Inflammatory macrophage treated with lipopolysaccharide for 4 hours (primary cell): Measurements from ENCODE around the gene ZNF112.
"Not testable (repeated sequence)": the region's sequence is repeated elsewhere in the genome, so short reads cannot be mapped to it uniquely, and the experiment has no call there.

Source experiments
- DNase-seq: peaks from one replicate; pipeline ENCODE4 v3.0.0-alpha.2; 2020

ZNF112 gene

DNA sequence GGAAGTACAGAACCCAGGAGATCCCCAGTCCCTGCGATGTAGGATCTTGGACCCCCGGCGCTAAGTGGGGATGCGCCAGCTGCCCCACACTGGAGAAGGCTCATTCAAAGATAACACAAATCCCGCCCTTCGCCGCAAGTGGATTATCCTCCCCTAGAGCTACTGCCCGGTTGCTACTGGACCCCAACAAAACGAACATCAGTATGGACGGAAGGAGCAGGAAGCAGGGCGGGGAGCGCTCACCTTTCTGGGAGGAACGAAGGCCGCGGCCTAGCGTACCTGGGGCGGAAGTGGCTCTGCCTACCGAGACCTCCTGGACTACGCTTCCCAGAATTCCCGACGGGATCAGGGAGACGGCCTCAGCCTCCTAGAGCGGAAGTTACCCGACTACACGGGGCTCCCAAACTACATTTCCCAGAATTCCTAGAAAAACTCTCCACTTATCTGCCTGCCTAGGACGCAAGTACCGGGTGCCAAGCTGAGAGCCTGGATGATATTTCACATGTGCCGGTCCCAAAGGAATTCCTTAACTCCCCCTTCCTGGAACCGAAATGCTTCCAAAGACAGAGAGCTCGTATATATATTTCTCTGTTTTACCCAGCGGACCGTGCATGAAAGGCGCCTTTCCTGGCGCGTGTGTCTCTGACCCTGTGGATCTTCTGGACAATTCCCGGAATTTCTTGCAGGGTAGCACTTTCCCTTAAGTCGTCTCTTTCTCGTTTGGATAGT lies at the start of gene ZNF112:
ZNF112 (minus strand) TSS at position 298 of the 729 bp plus-strand sequence. CDS start 16,141 bp downstream, outside the sequence.
- DNase-seq = peak; percentile 84

DNA sequence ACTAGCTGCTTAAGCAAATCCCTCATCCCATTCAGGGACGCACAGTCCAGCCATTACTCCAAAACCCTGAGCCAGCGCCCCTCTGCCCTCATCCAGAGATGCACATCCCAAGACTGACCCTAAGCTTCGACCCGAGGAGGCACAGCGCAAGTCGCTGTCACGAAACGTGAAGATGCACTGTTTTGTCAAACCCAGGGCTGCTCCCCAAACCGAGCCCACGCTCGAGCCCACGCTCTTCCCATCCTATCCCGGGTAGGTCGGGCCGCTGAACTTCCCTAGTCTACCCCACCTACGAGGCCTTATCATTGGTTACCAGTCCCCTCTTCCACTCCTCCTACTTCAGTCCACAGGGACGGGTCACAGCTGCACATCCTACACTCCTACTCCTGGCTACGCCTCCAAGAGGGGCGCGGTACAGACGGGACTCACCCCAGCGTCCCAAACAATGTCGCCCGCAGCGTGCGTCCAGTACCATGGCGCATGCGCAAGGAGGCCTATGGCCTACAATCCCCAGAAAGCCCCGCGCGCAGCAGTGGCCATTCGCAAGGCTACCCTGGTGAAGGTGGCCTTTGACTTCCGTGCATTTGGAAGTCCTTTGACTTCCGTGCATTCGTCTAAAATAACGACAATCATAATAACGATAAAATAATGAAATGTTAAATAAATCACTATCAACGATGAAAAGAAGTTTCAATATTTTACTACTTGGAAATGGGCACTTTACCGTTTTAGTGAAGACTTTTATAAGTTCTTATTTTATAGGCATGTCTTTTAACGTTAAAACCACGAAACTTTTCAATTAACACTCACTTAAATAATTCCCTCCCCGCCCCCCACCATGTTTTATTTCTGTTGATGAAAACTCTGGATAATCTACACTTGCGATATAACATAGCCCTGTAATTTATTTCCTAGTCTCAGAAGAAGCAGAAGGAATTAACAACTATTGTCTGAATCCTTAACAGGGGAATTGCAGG lies 44.9 kb upstream of the ZNF112 start, which contains the start of gene ZNF285:
ZNF285 (minus strand) TSS at position 470 of the 977 bp plus-strand sequence. CDS start 4,395 bp downstream, outside the sequence.
- peak; percentile 91 for DNase-seq

DNA sequence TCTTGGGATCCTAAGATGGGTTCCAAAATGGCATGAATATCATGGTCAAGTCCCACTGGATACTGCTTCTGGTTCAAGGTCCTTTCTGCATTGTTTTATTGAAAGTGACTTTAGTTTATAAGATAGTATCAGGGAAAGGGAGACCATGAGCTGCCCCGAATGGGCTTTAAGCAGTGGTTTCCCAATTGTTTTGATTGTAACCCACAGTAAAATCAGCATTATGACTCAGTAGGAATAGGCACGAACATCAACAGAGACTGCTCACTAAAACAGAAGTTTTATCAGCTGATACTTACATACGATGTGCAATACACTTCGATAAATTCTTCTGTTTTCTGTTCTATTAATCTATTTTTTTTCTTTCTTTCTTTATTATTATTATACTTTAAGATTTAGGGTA lies 32.8 kb upstream of the ZNF112 start:
- not testable (repeated sequence) for DNase-seq

DNA sequence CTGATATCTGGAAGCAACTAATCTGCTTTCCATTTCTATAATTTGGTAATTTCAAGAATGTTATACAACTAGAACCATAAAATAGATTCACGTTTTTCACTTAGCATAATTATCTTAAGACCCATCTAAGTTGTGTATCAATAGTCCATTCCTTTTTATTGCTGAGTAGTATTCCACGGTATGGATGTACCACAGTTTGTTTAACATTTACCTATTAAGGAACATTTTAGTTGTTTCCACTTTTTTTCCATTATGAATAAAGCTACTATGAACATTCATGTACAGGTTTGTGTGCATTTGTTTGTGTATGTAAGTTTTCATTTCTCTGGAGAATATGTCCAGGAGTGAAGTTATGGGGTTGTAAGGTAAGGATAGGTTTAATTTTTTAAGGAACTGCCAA lies 18.3 kb upstream of the ZNF112 start:
- DNase-seq = no peak

DNA sequence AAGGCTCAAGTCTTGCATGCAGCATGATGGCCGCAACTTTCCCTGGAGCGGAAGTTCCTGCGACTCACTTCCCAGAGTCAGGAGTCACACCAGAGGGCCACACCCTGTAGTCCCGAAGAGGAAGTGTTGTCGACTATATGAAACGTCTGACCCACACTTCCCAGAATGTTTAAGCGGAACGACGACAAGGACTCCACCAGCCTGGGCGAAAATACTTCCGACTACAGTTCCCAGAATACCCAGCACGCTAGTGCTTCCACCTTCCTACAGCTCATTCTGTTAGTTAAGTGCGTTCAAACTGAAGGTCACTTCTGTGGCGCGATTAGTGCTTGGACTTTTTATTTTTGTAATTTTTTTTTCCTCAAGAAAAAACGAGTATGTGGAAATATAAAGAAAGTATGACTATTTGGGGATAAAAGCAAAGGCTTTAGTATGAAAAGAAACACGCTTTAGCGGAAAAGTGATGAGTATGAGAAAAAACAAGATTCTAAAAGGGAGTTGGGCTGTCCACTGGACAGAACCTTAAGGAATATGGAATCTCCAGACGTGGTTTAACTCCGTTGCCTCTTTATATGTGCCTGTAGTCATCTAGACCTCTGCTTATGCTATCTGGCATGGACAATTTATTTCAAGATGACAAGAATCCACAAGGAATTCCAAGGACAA lies 15.5 kb upstream of the ZNF112 start:
- DNase-seq = no peak

DNA sequence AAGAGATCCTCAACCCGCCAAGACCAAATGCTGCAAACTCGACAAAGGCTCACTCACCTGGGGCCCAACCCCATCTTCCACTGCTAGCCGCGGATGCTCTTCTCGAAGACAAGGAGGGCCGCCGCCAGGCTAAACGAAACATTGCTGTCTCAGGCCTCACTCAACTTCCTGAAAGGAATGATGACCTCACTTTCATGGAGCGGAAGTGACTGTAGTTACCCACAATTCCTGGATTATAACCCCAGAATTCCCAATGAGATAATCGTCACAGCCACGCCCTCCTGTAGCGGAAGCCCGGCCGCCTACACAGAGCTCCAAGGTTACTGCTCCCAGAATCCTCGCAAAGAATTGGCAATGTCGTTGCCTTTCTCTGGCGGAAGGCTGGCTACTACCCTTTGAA lies 10.5 kb upstream of the ZNF112 start:
- DNase-seq = no peak

DNA sequence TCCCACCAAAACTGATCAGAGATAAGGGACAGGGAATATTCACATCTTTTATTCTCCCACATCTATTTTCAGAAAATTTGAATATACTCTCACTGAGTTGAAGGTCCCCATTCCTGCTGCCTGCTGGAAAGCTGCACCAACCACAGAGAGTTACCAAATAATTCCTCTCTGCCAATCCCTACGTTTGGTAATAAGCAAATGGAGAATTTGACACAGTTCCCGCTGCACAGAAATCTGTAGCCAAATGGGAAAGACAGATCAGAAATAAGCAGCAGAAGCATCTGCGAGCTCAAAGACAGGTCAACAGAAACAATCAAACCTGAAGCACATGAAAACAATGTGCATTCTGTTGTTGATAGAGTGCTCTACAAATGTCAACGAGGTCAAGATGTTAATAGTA lies 9.9 kb downstream of the ZNF112 start:
- DNase-seq = no peak

DNA sequence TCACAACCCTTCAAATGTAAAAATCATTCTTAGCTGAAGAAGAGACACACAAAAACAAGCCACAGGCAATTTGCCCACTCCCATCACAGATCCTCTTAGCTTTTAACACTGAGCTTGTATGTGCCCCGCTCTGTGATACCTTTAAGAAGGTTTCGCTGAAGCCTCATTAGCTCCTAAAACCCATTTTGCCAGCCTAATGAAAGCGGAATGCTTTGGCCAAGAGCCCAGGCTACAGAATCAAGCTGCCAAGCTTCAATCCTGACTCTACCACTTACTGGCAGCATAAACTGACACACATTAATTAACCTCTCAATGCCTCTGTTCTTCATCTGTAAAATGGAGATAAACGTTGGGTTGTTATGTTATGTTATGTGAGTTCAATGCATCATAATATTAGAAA lies 10.5 kb downstream of the ZNF112 start:
- DNase-seq = no peak

DNA sequence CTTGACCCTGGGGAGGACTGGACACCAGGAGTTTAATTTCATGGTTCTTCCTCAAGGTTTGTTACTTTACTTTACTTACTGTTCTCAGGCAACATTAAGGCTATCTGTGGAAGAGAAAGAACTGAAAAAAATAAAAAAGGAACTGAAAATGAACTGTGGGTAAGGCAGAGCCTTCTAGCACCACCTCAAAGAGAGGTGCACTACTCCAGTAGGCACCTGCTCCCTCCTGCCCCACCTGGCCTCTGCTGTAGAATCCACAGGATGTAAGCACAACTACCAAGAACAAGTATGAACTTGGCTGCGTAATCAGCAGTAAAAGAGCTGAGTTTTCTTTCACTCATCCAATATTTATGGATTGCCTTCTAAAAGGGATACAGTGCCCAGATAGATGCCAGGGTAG lies 12.2 kb downstream of the ZNF112 start:
- DNase-seq = no peak

DNA sequence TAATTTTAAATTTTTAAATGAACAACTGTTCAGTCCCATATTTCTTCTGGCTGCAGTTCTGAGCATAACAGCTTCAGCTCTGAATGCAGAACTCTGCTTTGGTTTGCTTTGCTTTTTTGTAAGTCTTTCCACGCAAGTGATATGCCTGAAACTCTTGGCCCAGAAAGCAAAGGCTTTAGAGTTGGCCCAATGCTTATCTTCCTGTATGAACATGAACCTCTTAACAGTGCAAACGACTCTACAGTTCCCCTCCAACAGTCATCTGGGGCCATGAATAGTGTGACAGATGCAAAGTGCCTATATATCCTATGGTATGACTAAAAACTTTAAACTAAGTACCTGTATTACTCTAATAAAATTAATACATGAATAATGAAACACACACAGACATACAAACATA lies 14.7 kb downstream of the ZNF112 start:
- no peak for DNase-seq

DNA sequence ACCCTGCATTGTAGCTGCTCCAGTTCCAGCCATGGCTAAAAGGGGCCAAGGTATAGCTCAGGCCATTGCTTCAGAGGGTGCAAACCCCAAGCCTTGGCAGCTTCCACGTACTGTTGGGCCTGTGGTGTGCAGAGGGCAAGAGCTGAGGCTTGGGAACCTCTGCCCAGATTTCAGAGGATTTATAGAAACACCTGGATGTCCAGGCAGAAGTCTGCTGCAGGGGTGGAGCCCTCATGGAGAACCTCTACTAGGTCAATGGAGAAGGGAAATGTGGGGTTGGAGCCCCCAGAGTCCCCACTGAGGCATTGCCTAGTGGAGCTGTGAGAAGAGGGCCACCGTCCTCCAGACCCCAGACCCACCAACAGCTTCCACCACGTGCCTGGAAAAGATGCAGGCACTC lies 21.8 kb downstream of the ZNF112 start:
- DNase-seq = not testable (repeated sequence)

DNA sequence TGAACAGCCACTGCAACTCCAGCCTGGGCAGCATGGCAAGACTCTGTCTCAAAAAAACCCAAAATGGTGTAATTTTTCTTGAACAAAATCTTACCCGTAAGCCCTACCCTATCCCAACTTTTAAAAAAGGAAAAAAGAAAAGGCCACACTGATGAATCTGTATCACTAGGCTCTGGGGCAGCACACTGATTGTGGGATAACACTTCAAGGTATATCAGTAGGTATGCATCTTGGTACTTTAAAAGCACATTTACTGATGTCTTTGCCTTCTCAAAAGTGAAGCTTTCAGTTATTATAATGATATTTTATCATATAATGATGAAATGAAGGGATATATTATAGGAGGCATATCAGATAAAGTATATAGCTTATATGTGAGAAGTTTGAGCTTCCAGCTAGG lies 24.3 kb downstream of the ZNF112 start:
- no peak for DNase-seq

DNA sequence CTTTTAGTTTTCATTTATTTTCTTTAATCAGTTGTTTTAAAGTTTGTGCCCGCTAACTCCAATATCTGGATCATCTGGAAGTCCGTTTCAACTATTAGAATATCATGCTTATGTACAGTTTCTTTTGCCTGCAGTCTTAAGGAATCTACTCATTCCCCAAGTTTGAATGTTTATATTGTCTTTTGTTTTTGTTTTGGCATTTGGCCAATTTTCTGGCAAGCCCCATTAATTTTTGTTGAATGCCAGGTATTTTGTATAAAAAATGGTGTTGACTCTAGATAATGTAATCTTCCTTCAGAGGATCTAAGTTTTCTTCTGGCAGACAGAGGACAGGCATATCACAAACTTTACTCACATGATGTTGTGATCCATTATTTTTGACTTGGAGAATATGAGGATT lies 40.6 kb downstream of the ZNF112 start:
- DNase-seq = no peak

DNA sequence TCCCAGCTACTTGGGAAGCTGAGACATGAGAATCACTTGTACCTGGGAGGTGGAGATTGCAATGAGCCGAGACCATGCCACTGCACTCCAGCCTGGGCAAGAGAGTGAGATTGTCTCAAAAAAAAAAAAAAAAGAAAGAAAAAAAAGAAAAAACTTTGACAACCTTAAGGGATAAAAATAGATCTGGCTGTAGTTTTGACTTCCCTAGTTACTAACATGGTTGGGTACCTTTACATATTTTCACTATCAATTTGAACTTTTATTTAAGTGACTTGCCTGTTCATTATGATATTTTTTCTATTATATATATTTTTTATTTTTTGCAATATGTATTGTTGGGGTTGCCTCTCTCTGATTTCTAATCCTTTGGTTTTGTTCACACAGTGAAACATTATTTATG lies 43.2 kb downstream of the ZNF112 start:
- DNase-seq = no peak

DNA sequence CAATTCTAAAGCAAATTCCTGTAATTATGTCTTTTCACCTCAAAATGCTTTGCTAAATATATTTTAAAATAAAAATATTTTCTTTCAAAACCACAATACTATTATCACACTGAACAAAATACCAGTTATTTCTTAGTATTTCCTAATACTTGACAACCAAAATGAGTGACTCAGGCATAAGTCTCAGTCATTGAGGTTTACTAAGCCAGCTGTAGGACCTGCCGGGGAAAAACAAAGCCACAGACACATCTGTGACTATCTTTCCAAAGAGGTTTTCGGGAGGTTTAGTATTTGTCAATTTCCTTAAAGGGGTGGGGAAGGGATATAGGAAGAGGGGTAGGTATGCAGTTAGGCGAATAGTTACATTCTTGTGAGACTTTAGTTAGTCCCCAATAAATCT lies 48.5 kb downstream of the ZNF112 start:
- no peak for DNase-seq

DNA sequence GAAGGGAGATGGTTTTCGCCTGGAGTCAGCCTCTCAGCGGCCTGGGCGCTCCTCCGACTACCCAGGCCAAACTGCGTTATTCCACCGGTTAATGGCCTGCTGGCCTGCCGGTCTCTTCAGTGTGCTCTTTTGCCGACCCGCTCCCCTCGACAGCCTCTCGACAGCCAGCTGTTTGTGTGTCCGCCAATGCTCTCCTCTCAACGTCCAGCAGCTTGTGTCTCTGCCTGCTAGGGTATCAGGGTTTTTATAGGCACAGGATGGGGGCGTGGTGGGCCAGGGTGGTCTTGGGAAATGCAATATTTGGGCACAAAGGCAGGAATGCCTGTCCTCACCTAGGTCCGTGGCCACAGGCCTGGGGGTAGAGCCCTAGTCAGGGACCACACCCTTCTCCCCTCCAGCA lies 50.2 kb downstream of the ZNF112 start:
- DNase-seq = no peak

DNA sequence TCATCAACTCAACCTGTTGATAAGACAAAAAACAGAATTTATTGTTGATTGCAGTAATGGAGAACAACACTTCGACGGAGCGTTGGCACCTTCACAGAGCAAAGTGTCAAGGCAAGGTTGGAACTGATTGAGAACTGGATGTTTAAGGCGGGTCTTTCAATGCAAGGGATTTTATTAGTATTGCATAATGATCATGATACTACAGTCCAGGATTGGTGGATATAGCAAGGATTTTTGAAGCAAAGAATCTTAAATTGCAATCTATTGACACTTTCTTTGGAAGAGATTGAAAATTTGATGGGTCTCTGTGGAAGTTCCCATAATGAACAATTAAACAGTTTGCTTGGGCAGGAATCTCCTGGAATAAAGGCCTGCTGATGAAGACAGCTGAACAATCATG lies 51.0 kb downstream of the ZNF112 start:
- no peak for DNase-seq

DNA sequence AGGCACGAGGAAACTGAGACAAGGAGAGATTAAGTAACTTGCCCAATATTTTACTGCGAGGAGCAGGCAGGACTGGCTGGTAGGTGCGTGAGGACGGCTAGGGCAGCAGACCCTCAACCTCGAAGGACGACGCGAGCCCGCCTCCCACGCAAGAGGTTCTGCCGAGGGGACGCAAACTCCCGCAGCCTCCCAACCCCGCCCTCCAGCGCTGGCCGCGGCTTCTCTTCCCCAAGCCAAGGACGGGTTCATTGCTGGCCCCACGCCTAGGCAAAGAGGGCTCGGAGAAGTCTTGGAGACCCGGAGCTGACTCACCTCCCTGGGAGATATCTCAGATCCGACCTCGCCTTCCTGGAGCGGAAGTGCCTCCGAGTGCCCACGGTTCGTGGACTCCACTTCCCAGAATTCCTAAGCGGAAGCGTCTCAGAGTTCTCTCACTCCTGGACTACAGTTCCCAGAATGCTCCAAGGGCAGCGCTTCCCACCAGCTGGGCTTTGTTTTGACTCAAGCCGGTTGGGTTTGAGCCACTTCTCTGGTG lies 51.8 kb downstream of the ZNF112 start, which contains the start of gene ZNF235:
ZNF235 (minus strand) TSS at position 367 of the 535 bp plus-strand sequence. CDS start 1,621 bp downstream, outside the sequence.
- DNase-seq = peak; percentile 95

DNA sequence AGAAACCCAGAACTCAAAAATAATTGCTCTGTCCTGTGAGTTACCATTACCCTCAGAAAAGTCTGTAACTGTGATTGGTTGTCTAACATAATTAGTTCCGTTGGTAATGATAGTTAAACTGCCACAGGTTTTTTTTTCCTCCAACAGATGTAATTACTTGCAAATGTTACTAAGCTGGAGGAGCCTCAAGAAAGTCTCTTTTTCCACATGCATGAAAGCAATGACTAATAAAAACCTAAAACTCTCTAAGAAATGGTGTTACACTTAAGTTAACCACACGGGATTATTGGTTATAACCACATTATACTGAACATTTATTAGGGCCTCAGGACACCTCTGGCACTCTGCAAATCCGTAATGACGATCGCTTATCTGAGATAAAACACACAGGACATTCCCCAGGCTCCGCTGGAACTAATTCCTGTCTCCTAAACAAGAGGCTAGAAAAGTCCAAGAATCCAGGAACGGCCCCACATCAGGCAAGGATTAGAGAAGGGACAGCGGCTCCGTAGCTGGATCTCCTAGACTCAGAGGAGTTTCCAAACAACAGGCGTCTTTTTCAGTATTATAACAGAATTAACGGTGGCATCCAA lies 52.4 kb downstream of the ZNF112 start:
- peak; percentile 4 for DNase-seq

DNA sequence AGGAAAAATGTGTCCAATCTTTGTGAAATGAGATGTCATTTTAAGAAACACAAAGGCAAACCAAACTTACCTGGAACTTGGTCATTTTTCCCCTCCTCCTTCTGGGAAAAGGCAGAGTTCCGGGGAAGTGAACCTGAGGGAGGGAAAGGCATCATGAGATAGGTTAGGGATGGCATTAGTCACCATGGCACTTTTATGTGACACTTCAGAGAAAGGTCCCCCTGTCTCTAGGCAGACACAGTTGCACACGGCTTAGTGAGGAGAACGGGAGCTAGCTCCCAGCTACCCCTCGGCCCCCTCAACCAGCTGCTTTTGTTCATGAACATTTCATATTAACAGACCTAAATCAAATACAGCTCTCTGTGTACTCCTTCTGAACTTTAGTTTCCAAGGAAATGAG lies 53.2 kb downstream of the ZNF112 start:
- DNase-seq = no peak

DNA sequence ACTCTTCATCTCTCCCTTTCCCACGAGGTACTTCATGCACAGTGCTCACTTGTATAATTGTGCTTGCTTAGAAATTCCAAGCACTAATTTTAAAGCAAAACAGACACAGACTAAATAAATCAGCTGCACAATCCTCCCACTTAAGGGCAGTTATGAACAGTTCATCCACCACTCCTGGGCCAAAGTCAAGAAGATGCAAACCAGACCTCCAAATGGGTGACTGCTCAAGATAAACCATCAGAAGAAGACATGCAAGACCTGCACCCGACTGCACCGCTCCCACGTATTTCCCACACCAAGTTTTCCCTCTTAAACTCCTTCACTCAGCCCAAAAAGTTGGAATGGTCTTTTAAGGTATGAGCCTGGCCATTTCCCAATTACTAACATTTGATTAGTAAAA lies 71.5 kb downstream of the ZNF112 start:
- DNase-seq = no peak

DNA sequence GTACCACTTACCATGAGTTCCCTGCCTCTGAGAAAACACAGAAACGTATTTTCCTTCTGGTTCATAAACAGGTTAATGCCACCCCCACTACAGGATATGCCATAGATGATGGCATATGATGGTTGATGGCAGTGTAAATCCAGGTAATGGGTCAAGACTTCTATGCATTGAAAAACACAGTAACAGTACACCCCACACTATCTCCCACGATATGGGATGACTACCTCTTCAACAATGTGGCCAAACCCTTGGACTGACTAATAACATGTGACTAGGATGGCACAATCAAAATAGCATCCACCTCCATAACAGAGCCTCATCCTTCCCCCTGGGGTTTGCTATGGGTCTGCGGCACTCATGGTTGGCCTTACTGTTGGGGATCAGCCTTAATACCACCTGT lies 73.6 kb downstream of the ZNF112 start:
- no peak for DNase-seq

DNA sequence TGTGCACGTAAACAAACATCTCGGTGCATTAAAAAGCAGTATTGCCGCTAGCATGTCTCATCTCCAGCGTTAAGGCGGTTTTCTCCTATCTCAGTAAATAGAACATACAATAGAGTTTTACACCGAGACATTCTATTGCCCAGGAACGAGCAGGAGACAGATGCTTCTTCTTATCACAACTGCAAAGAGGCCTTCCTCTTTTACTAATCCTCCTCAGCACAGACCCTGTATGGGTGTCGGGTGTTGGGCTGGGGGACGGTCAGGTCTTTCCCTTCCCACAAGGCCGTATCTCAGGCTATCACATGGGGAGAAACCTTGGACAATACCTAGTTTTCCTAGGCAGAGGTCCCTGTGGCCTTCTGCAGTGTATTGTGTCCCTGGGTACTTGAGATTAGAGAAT lies 75.6 kb downstream of the ZNF112 start:
- DNase-seq = no peak
